HepG2 (cell line): ENCODE measurements around the gene CPNE1. TPM values are rescaled to one million over a fixed set of nuclear protein-coding genes. Genes with fewer than 3 reads are reported as not detected.

ENCODE experiments used
- AKNA ChIP-seq: sonication (generic); formaldehyde crosslinking; IDR thresholded peaks from 2 replicates; pipeline ENCODE4 v1.4.0; 2020; ENCODE audit warnings: missing genetic modification reagents, borderline replicate concordance
- ASH2L ChIP-seq: fragments of 300-600, 200-600 bp; sonication (generic); IDR thresholded peaks from 2 replicates; pipeline ENCODE4 v1.7.0; 2017; ENCODE audit warnings: low read depth, mild to moderate bottlenecking, moderate library complexity, mixed read lengths, low read length; ENCODE audit not compliant: insufficient read length
- DNMT1 ChIP-seq: sonication (generic); formaldehyde crosslinking; IDR thresholded peaks from 2 replicates; pipeline ENCODE4 v1.5.1; 2020; ENCODE audit warnings: mild to moderate bottlenecking, missing genetic modification reagents
- ISX ChIP-seq: sonication (generic); formaldehyde crosslinking; conservative IDR thresholded peaks from 2 replicates; pipeline ENCODE4 v1.5.0; 2020; ENCODE audit warnings: missing genetic modification reagents
- LCORL ChIP-seq, 2 experiments: fragments of 450-650 bp in 1 of 2; sonication (generic) in 1 of 2; formaldehyde crosslinking in 1 of 2; IDR thresholded peaks; 2 replicates each; pipeline versions ENCODE4 v1.5.0 to v1.6.1; 2017 to 2020; ENCODE audit warnings: antibody characterized with exemption in 1 of 2, missing genetic modification reagents in 1 of 2
- NFAT5 ChIP-seq: sonication (generic); formaldehyde crosslinking; IDR thresholded peaks from 2 replicates; pipeline ENCODE4 v1.4.0; 2020; ENCODE audit warnings: missing genetic modification reagents
- NFE2 ChIP-seq: sonication (generic); formaldehyde crosslinking; IDR thresholded peaks from 2 replicates; pipeline ENCODE4 v1.4.0; 2020; ENCODE audit warnings: missing genetic modification reagents
- NR0B2 ChIP-seq: sonication (generic); formaldehyde crosslinking; IDR thresholded peaks from 2 replicates; pipeline ENCODE4 v1.4.0; 2020; ENCODE audit warnings: mild to moderate bottlenecking, missing genetic modification reagents
- NRL ChIP-seq: sonication (generic); formaldehyde crosslinking; IDR thresholded peaks from 2 replicates; pipeline ENCODE4 v1.5.0; 2020; ENCODE audit warnings: missing genetic modification reagents, mild to moderate bottlenecking, moderate library complexity, borderline replicate concordance
- SMAD3 ChIP-seq: sonication (generic); formaldehyde crosslinking; IDR thresholded peaks from 2 replicates; pipeline ENCODE4 v1.4.0; 2020; ENCODE audit warnings: missing genetic modification reagents
- SNAI1 ChIP-seq: sonication (generic); formaldehyde crosslinking; IDR thresholded peaks from 2 replicates; pipeline ENCODE4 v1.5.0; 2020; ENCODE audit warnings: mild to moderate bottlenecking, missing genetic modification reagents, borderline replicate concordance
- STAT5B ChIP-seq: sonication (generic); formaldehyde crosslinking; IDR thresholded peaks from 2 replicates; pipeline ENCODE4 v1.4.0; 2020; ENCODE audit warnings: missing genetic modification reagents
- ZBTB7A ChIP-seq: sonication (generic); formaldehyde crosslinking; IDR thresholded peaks from 2 replicates; pipeline ENCODE4 v1.8.0; 2022; ENCODE audit warnings: mild to moderate bottlenecking, missing genetic modification reagents
- ZBTB7B ChIP-seq: sonication (generic); formaldehyde crosslinking; IDR thresholded peaks from 2 replicates; pipeline ENCODE4 v1.4.0; 2020; ENCODE audit warnings: missing genetic modification reagents
- ZNF234 ChIP-seq: sonication (generic); formaldehyde crosslinking; conservative IDR thresholded peaks from 2 replicates; pipeline ENCODE4 v1.5.1; 2020; ENCODE audit warnings: mild to moderate bottlenecking, missing genetic modification reagents
- ZNF557 ChIP-seq: sonication (generic); formaldehyde crosslinking; IDR thresholded peaks from 2 replicates; pipeline ENCODE4 v1.4.0; 2020; ENCODE audit warnings: missing genetic modification reagents
- ZNF776 ChIP-seq: sonication (generic); formaldehyde crosslinking; IDR thresholded peaks from 2 replicates; pipeline ENCODE4 v1.4.0; 2020; ENCODE audit warnings: mild to moderate bottlenecking, missing genetic modification reagents
- ZSCAN9 ChIP-seq: IDR thresholded peaks from 2 replicates; pipeline ENCODE4 v1.6.1; 2016; ENCODE audit warnings: borderline replicate concordance
- polyA plus RNA-seq, 8 experiments: library from polyadenylated mRNA; depleted of rRNA in 3 of 8; stranded (reverse) in 7 of 8; unstranded in 1 of 8; fragments of >200 nt; fragmentation: Illumina TruSeq in 4 of 8; extraction: Trizol in 4 of 8; gene quantifications; 2 replicates each; pipeline versions ENCODE4 v1.2.1 to v1.2.3, GENCODE V29; 2011 to 2016; ENCODE audit warnings: low read depth in 4 of 8, missing spikeins in 1 of 8, mixed read lengths in 1 of 8; ENCODE audit not compliant: insufficient read depth in 1 of 8
- total RNA-seq, 5 experiments: library from RNA; depleted of rRNA; stranded (reverse); fragments of >200 nt; fragmentation: Illumina TruSeq; extraction: Trizol; gene quantifications; 2 replicates each; pipeline ENCODE4 v1.2.3, GENCODE V29; 2016; ENCODE audit warnings: low read depth in 1 of 5

Gene CPNE1
- total and polyA plus RNA-seq, 2 of the 13 experiments (the other 11 are each of a cell fraction or from before 2014, with no cell fraction given): 408 to 431 TPM

GRCh38 chr20:35616465-35617396 lies 48.0 kb downstream of the CPNE1 start (continued):
- TF ChIP-seq STAT5B (CRISPR knock-in tag) (peak; percentile 16; the same call in 1 of the 2 replicates), SNAI1 (peak; percentile 96), ZNF234 (CRISPR knock-in tag) (0 out of 2 replicates have a peak, but pooled peaks have one; percentile 49), NFE2 (CRISPR knock-in tag) (no peak), ZNF557 (CRISPR knock-in tag) (peak; percentile 92), ZBTB7A (CRISPR knock-in tag) (peak; percentile 36; the same call in 1 of the 2 replicates), ZSCAN9 (no peak), LCORL (IDR thresholded peaks at IDR 0.05) (no peak), LCORL (CRISPR knock-in tag; IDR thresholded peaks at IDR 0.05) (peak; percentile 87), NFAT5 (CRISPR knock-in tag) (peak; percentile 31; the same call in 1 of the 2 replicates), SMAD3 (CRISPR knock-in tag) (0 out of 2 replicates have a peak, but pooled peaks have one; percentile 15), ASH2L (peak; percentile 55), ZBTB7B (CRISPR knock-in tag) (peak; percentile 45; the same call in 1 of the 2 replicates), AKNA (no peak), NRL (CRISPR knock-in tag) (peak; percentile 83), NR0B2 (CRISPR knock-in tag) (peak; percentile 75; the same call in 1 of the 2 replicates), ISX (CRISPR knock-in tag) (0 out of 2 replicates have a peak, but pooled peaks have one; percentile 77), ZNF776 (0 out of 2 replicates have a peak, but pooled peaks have one; percentile 49), DNMT1 (CRISPR knock-in tag) (peak; percentile 78)
